H1 (cell line): Measurements from ENCODE around the gene ATF3. TPM values are rescaled to one million over a fixed set of nuclear protein-coding genes. Genes with fewer than 3 reads are reported as not detected.

Experiments
- CTCF ChIA-PET: fragments of 300-600 bp; sonication (Branson Sonifier 250); formaldehyde crosslinking; loops from one replicate; lab custom pipeline; 2021; ENCODE audit not compliant: partially characterized antibody; lab: Charles Lee
- POLR2A ChIA-PET: fragments of 300-600 bp; sonication (Branson Sonifier 250); formaldehyde crosslinking; loops from one replicate; lab custom pipeline; 2021; ENCODE audit warnings: inconsistent platforms; ENCODE audit not compliant: partially characterized antibody; lab: Charles Lee
- DNase-seq, 2 experiments: peaks; one replicate each; pipeline versions ENCODE4 v3.0.0 to v3.0.0-alpha.2; 2010 to 2022; ENCODE audit warnings: low spot score in 2 of 2, low read depth in 1 of 2, mixed read lengths in 1 of 2
- FAIRE-seq: peaks from 2 replicates; lab custom pipeline; 2011; peaks lifted over from hg19 to GRCh38; lab: Jason Lieb, UNC
- H2AFZ ChIP-seq: 2 replicates; pipeline ENCODE4 v1.8.1; 2012; ENCODE audit warnings: low read length, inconsistent platforms
- H2AK5ac ChIP-seq: 2 replicates; pipeline ENCODE4 v1.6.1; 2013; ENCODE audit warnings: low read depth, low read length
- H2BK120ac ChIP-seq: replicated peaks from 2 replicates; pipeline ENCODE3; 2013; ENCODE audit warnings: low read depth, low read length, inconsistent platforms
- H2BK12ac ChIP-seq: 2 replicates; pipeline ENCODE4 v1.6.1; 2013; ENCODE audit warnings: low read depth, low read length
- H2BK15ac ChIP-seq: 2 replicates; pipeline ENCODE4 v1.6.1; 2013; ENCODE audit warnings: low read length
- H2BK20ac ChIP-seq: 2 replicates; pipeline ENCODE4 v1.6.1; 2013; ENCODE audit warnings: low read length
- H2BK5ac ChIP-seq: 2 replicates; pipeline ENCODE4 v1.6.1; 2013; ENCODE audit warnings: low read depth, low read length
- H3K14ac ChIP-seq: 2 replicates; pipeline ENCODE4 v1.6.1; 2013; ENCODE audit warnings: inconsistent platforms; ENCODE audit not compliant: insufficient read length
- H3K18ac ChIP-seq: 2 replicates; pipeline ENCODE4 v1.6.1; 2013; ENCODE audit warnings: low read length; ENCODE audit errors: extremely low read depth
- H3K23ac ChIP-seq: 2 replicates; pipeline ENCODE4 v1.6.1; 2013; ENCODE audit warnings: inconsistent platforms; ENCODE audit not compliant: insufficient read length
- H3K23me2 ChIP-seq: 2 replicates; pipeline ENCODE4 v1.6.1; 2013; ENCODE audit warnings: low read depth, low read length
- H3K27ac ChIP-seq: 2 replicates; pipeline ENCODE4 v1.6.1; 2011; ENCODE audit warnings: low read depth, low read length, inconsistent platforms
- H3K27me3 ChIP-seq, 4 experiments: replicated peaks in 1 of 4; 1 replicate in 1 of 4; 2 replicates in 3 of 4; pipeline versions ENCODE4 v1.6.1 to v1.8.1; 2011 to 2013; ENCODE audit warnings: low read length in 3 of 4, mild to moderate bottlenecking in 3 of 4, inconsistent platforms in 2 of 4, mixed read lengths in 2 of 4, moderate library complexity in 1 of 4; ENCODE audit not compliant: control insufficient read depth in 3 of 4, insufficient read depth in 3 of 4; ENCODE audit errors: extremely low read depth in 1 of 4
- H3K36me3 ChIP-seq, 4 experiments: 2 replicates each; pipeline versions ENCODE4 v1.6.1 to v1.8.1; 2011 to 2013; ENCODE audit warnings: mild to moderate bottlenecking in 4 of 4, low read length in 3 of 4, moderate library complexity in 2 of 4, control low read depth in 1 of 4, inconsistent platforms in 1 of 4; ENCODE audit not compliant: insufficient read depth in 4 of 4, control insufficient read depth in 2 of 4
- H3K4ac ChIP-seq: replicated peaks from 2 replicates; pipeline ENCODE3; 2013; ENCODE audit warnings: low read length, low read depth, mixed read lengths, inconsistent platforms; ENCODE audit not compliant: insufficient read length
- H3K4me1 ChIP-seq, 4 experiments: replicated peaks in 1 of 4; 1 replicate in 1 of 4; 2 replicates in 3 of 4; pipeline versions ENCODE4 v1.6.1 to v1.8.1; 2011 to 2013; ENCODE audit warnings: low read length in 3 of 4, inconsistent platforms in 2 of 4, mixed read lengths in 1 of 4; ENCODE audit not compliant: insufficient read depth in 4 of 4, control insufficient read depth in 3 of 4
- H3K4me2 ChIP-seq, 2 experiments: 2 replicates each; pipeline versions ENCODE4 v1.6.1 to v1.8.1; 2011 to 2013; ENCODE audit warnings: low read depth in 2 of 2, low read length in 2 of 2, control low read depth in 1 of 2, inconsistent platforms in 1 of 2, mild to moderate bottlenecking in 1 of 2; ENCODE audit not compliant: insufficient read depth in 1 of 2
- H3K4me3 ChIP-seq, 4 experiments: fragments of 200-600, 300-600 bp in 1 of 4; sonication (generic), shearing (Covaris generic), sonication (Bioruptor Twin) in 1 of 4; 2 replicates each; pipeline versions ENCODE4 v1.5.1 to v1.8.1; 2011 to 2016; ENCODE audit warnings: low read length in 4 of 4, low read depth in 3 of 4, control low read depth in 2 of 4, inconsistent platforms in 2 of 4, mild to moderate bottlenecking in 2 of 4, mixed read lengths in 1 of 4, moderate library complexity in 1 of 4; ENCODE audit not compliant: insufficient read depth in 2 of 4; ENCODE audit errors: extremely low read depth in 1 of 4
- H3K56ac ChIP-seq: replicated peaks from 2 replicates; pipeline ENCODE3; 2013; ENCODE audit warnings: low read depth, mild to moderate bottlenecking, mixed read lengths, low read length, inconsistent platforms; ENCODE audit not compliant: insufficient read length
- H3K79me1 ChIP-seq: 2 replicates; pipeline ENCODE4 v1.6.1; 2013; ENCODE audit warnings: low read depth, low read length, control low read depth
- H3K79me2 ChIP-seq, 2 experiments: 2 replicates each; pipeline versions ENCODE4 v1.6.1 to v1.8.1; 2012 to 2013; ENCODE audit warnings: low read length in 2 of 2, mild to moderate bottlenecking in 2 of 2, inconsistent platforms in 1 of 2; ENCODE audit not compliant: insufficient read depth in 2 of 2, control insufficient read depth in 1 of 2
- H3K9ac ChIP-seq, 4 experiments: replicated peaks in 1 of 4; 1 replicate in 1 of 4; 2 replicates in 3 of 4; pipeline versions ENCODE4 v1.6.1 to v1.8.1; 2011 to 2013; ENCODE audit warnings: low read depth in 3 of 4, low read length in 3 of 4, control low read depth in 2 of 4, mild to moderate bottlenecking in 2 of 4, moderate library complexity in 2 of 4, inconsistent platforms in 1 of 4; ENCODE audit errors: extremely low read depth in 1 of 4
- H3K9me3 ChIP-seq, 2 experiments: 2 replicates each; pipeline versions ENCODE4 v1.6.1 to v1.8.1; 2012 to 2013; ENCODE audit warnings: mild to moderate bottlenecking in 2 of 2, moderate library complexity in 2 of 2, control low read depth in 1 of 2, inconsistent platforms in 1 of 2, low read depth in 1 of 2, low read length in 1 of 2, mixed read lengths in 1 of 2; ENCODE audit not compliant: insufficient read depth in 2 of 2
- H4K20me1 ChIP-seq, 2 experiments: replicated peaks in 1 of 2; 2 replicates each; pipeline versions ENCODE3 to v1.8.1; 2011 to 2013; ENCODE audit warnings: inconsistent platforms in 2 of 2, low read length in 2 of 2, mild to moderate bottlenecking in 1 of 2; ENCODE audit not compliant: insufficient read depth in 2 of 2, control insufficient read depth in 1 of 2
- H4K5ac ChIP-seq: 2 replicates; pipeline ENCODE4 v1.6.1; 2013; ENCODE audit warnings: low read length, low read depth, mixed read lengths, inconsistent platforms; ENCODE audit not compliant: insufficient read length
- H4K8ac ChIP-seq: 2 replicates; pipeline ENCODE4 v1.8.0; 2013; ENCODE audit warnings: mild to moderate bottlenecking, moderate library complexity, low read length, inconsistent platforms; ENCODE audit not compliant: insufficient read depth; ENCODE audit errors: extremely low read depth
- H4K91ac ChIP-seq: replicated peaks from 2 replicates; pipeline ENCODE3; 2013; ENCODE audit warnings: low read length, mixed read lengths, inconsistent platforms; ENCODE audit not compliant: insufficient read length
- JUN ChIP-seq: IDR thresholded peaks from 2 replicates; pipeline ENCODE4 v1.6.1; 2011; ENCODE audit warnings: low read depth, mild to moderate bottlenecking, improper control_type of control experiment, low read length
- SP4 ChIP-seq: IDR thresholded peaks from 2 replicates; pipeline ENCODE4 v1.6.1; 2012; ENCODE audit warnings: low read length, inconsistent platforms
- TAF7 ChIP-seq: optimal IDR thresholded peaks from 2 replicates; pipeline ENCODE3; 2011; ENCODE audit warnings: low read depth, mild to moderate bottlenecking, inconsistent platforms, low read length, moderate library complexity, borderline replicate concordance
- WGBS, 2 experiments: shearing (Covaris generic) in 1 of 2; methylation state at CpG; one replicate each; pipeline versions ENCODE4 v1.1.6 to v1.1.7; 2013 to 2015; ENCODE audit warnings: low lambda C conversion rate in 2 of 2, mixed read lengths in 2 of 2, inconsistent platforms in 1 of 2, low coverage in 1 of 2, missing lambda C conversion rate in 1 of 2; ENCODE audit not compliant: insufficient replicate concordance in 2 of 2, insufficient coverage in 1 of 2, insufficient read length in 1 of 2; ENCODE audit errors: extremely low coverage in 1 of 2, missing lambda C conversion rate in 1 of 2; 5-methylcytosine and 5-hydroxymethylcytosine counted together
- polyA plus RNA-seq, 7 experiments: library from polyadenylated mRNA; depleted of rRNA in 3 of 7; stranded (reverse) in 5 of 7; unstranded in 2 of 7; fragments of >200 nt in 5 of 7; fragments of 200-250 nt in 2 of 7; gene quantifications; 1 replicate in 5 of 7; 2 replicates in 1 of 7; 4 replicates in 1 of 7; pipeline versions ENCODE4 v1.2.1 to v1.2.3, GENCODE V29; 2011 to 2013; ENCODE audit warnings: missing spikeins in 2 of 7, mixed read lengths in 2 of 7
- total RNA-seq: library from RNA; stranded (reverse); fragmentation: NEBNext Ultra II Directional; extraction: Animal tissue kit (Norgen Biotek cat#: 25700); gene quantifications from 2 replicates; pipeline ENCODE4 v1.2.1, GENCODE V29; 2021

ATF3 gene
- total and polyA plus RNA-seq, 2 of the 8 experiments (the other 6 are each of a cell fraction or from before 2014, with no cell fraction given): 12.2 to 27.7 TPM

GRCh38 chr1:212622906-212623305, 14.3 kb downstream of the ATF3 start:
- Histone ChIP-seq H4K8ac (no peak overlapping the region), H4K5ac (no peak overlapping the region), H4K20me1 (peaks cover 0 to 2% of the 10 kb centered on the region in 2 experiments), H4K91ac (no peak overlapping the region), H3K4me1 (no peaks in the 10 kb centered on the region), H2BK12ac (no peak overlapping the region), H2BK20ac (no peak overlapping the region), H3K27ac (no peak overlapping the region), H2BK15ac (no peak overlapping the region), H3K79me1 (no peaks in the 10 kb centered on the region), H3K23ac (no peak overlapping the region), H2AK5ac (no peak overlapping the region), H3K36me3 (peaks cover 14 to 31% (median 21%) of the 10 kb centered on the region in 4 experiments; a peak in 6 of 8 replicates), H3K9me3 (no peaks in the 10 kb centered on the region), H3K9ac (no peak overlapping the region), H3K4me3 (no peak overlapping the region), H3K79me2 (no peaks in the 10 kb centered on the region), H3K4me2 (no peak overlapping the region), H2BK5ac (no peak overlapping the region), H3K14ac (no peak overlapping the region), H3K23me2 (no peaks in the 10 kb centered on the region), H2BK120ac (no peak overlapping the region), H3K4ac (no peak overlapping the region), H3K18ac (no peak overlapping the region), H2AFZ (no peak overlapping the region), H3K27me3 (no peaks in the 10 kb centered on the region), H3K56ac (no peak overlapping the region)
- TF ChIP-seq TAF7: no peak
- TF ChIP-seq JUN: no peak
- TF ChIP-seq SP4: no peak
- ChIA-PET POLR2A (interaction anchor here (1.0 to 7.8 kb wide), 3 partner anchors 13 to 130 kb away, joined by 3 to 94 read pairs (median 7); partner anchors contain the start of gene ATF3), CTCF (interaction anchor here (1.1 to 2.4 kb wide), 5 partner anchors 8 to 249 kb away, joined by 3 to 15 read pairs (median 4); no protein-coding TSS in a partner anchor)
- DNase-seq (no peak), FAIRE-seq (no peak)
- 94% methylated on average over 4 of the region's 4 CpGs; no CpG with 5 or more reads in 1 of the 2 experiments for WGBS, 2 experiments
